ENCODE data around the gene SEC24D. TPM values are rescaled to one million over a fixed set of nuclear protein-coding genes. Genes with fewer than 3 reads are reported as not detected.

Gene SEC24D
- total and polyA plus RNA-seq, 9 of the 15 experiments (the other 6 are each of a cell fraction or from before 2014, with no cell fraction given) = 7.1 to 22.5 (median 11.3) TPM

DNA sequence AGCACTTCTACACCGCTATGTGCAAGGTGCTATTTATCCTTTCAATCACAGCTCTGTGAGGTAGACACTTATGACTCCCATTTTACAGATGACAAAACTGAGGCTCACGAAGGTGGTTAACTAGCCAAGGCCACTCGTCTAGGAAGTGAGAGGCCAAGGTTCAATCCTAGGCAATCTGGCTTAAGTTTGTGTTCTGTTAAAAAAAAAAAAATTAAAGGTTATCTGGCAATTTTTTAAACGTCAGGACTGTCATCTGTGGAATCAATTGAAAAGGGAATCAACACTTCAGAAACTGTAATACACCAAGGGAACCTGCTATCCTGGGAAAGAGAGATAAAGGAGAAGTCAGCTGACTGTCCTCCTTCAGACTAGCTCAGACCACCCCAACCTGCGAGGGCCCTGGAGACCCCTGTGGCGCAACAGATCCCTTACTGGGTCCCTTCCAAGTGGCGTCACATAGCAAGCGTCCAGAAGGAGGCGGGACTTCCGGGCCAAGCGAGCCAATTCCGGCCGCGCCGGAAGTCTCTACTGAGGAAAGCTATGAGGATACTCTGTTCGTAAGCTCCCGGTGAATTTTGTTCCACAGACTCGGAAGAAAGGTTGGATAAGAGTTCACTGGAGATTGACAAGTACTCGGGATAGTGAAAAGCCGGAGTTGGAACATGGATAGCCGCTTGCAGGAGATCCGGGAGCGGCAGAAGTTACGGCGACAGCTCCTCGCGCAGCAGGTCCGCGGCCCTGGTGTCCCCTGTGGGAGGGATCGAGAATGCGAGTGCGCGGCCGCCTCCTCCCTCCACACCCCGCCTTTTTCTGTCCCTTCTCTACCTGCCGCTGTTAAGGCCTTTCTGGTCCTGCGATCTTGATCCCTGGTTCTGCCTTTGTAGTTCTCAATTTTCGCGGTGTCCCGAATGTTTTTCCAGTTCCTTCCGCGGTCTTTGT, 150.8 kb downstream of the SEC24D start, which contains the start of gene METTL14 (continued):
- TF ChIP-seq, protein P1, sequence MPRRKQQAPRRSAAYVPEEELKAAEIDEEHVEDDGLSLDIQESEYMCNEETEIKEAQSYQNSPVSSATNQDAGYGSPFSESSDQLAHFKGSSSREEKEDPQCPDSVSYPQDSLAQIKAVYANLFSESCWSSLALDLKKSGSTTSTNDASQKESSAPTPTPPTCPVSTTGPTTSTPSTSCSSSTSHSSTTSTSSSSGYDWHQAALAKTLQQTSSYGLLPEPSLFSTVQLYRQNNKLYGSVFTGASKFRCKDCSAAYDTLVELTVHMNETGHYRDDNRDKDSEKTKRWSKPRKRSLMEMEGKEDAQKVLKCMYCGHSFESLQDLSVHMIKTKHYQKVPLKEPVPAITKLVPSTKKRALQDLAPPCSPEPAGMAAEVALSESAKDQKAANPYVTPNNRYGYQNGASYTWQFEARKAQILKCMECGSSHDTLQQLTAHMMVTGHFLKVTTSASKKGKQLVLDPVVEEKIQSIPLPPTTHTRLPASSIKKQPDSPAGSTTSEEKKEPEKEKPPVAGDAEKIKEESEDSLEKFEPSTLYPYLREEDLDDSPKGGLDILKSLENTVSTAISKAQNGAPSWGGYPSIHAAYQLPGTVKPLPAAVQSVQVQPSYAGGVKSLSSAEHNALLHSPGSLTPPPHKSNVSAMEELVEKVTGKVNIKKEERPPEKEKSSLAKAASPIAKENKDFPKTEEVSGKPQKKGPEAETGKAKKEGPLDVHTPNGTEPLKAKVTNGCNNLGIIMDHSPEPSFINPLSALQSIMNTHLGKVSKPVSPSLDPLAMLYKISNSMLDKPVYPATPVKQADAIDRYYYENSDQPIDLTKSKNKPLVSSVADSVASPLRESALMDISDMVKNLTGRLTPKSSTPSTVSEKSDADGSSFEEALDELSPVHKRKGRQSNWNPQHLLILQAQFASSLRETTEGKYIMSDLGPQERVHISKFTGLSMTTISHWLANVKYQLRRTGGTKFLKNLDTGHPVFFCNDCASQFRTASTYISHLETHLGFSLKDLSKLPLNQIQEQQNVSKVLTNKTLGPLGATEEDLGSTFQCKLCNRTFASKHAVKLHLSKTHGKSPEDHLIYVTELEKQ (CRISPR knock-in tag; IDR thresholded peaks at IDR 0.05) = no peak
- TF ChIP-seq SPI1 (IDR thresholded peaks at IDR 0.05; ENCODE audit: borderline replicate concordance, low read depth, low read length) (no peak), ZZZ3 (IDR thresholded peaks at IDR 0.05) (peak; percentile 80), POLR2B (IDR thresholded peaks at IDR 0.05; ENCODE audit: low read depth, partially characterized antibody) (peak; percentile 83), NCOA1 (IDR thresholded peaks at IDR 0.05; ENCODE audit: low read depth) (peak; percentile 39; the same call in 1 of the 2 replicates), GABPB2 (CRISPR knock-in tag; conservative IDR thresholded peaks at IDR 0.05) (no peak), ETV5 (CRISPR knock-in tag; IDR thresholded peaks at IDR 0.05; ENCODE audit: low read depth) (0 out of 2 replicates have a peak, but pooled peaks have one; percentile 13), HNRNPUL1 (IDR thresholded peaks at IDR 0.05; ENCODE audit: low read length) (no peak), FUS (optimal IDR thresholded peaks at IDR 0.05; ENCODE audit: low read depth, low read length) (no peak), ATF7 (IDR thresholded peaks at IDR 0.05) (peak; percentile 83), SIN3A (IDR thresholded peaks at IDR 0.05; ENCODE audit: borderline replicate concordance in 2 of 2, control insufficient read depth in 1 of 2, low read depth in 2 of 2, low read length in 2 of 2) (peak; percentile 41 to 76; a peak in 1 of 4 replicates)
- TF ChIP-seq, protein P2, sequence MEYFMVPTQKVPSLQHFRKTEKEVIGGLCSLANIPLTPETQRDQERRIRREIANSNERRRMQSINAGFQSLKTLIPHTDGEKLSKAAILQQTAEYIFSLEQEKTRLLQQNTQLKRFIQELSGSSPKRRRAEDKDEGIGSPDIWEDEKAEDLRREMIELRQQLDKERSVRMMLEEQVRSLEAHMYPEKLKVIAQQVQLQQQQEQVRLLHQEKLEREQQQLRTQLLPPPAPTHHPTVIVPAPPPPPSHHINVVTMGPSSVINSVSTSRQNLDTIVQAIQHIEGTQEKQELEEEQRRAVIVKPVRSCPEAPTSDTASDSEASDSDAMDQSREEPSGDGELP (CRISPR knock-in tag; IDR thresholded peaks at IDR 0.05; ENCODE audit: borderline replicate concordance) = peak; percentile 84
- TF ChIP-seq, protein P3, sequence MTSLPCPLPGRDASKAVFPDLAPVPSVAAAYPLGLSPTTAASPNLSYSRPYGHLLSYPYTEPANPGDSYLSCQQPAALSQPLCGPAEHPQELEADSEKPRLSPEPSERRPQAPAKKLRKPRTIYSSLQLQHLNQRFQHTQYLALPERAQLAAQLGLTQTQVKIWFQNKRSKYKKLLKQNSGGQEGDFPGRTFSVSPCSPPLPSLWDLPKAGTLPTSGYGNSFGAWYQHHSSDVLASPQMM (CRISPR knock-in tag; IDR thresholded peaks at IDR 0.05) = no peak
- TF ChIP-seq, protein P4, sequence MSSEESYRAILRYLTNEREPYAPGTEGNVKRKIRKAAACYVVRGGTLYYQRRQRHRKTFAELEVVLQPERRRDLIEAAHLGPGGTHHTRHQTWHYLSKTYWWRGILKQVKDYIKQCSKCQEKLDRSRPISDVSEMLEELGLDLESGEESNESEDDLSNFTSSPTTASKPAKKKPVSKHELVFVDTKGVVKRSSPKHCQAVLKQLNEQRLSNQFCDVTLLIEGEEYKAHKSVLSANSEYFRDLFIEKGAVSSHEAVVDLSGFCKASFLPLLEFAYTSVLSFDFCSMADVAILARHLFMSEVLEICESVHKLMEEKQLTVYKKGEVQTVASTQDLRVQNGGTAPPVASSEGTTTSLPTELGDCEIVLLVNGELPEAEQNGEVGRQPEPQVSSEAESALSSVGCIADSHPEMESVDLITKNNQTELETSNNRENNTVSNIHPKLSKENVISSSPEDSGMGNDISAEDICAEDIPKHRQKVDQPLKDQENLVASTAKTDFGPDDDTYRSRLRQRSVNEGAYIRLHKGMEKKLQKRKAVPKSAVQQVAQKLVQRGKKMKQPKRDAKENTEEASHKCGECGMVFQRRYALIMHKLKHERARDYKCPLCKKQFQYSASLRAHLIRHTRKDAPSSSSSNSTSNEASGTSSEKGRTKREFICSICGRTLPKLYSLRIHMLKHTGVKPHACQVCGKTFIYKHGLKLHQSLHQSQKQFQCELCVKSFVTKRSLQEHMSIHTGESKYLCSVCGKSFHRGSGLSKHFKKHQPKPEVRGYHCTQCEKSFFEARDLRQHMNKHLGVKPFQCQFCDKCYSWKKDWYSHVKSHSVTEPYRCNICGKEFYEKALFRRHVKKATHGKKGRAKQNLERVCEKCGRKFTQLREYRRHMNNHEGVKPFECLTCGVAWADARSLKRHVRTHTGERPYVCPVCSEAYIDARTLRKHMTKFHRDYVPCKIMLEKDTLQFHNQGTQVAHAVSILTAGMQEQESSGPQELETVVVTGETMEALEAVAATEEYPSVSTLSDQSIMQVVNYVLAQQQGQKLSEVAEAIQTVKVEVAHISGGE (CRISPR knock-in tag; IDR thresholded peaks at IDR 0.05) = peak in 2 of 3 experiments; percentile 48 to 93; a peak in 4 of 6 replicates
